HCT116 (cell line): ENCODE results near the gene GPR84.

Experiments used
- ATF3 ChIP-seq: IDR thresholded peaks from 2 replicates; pipeline ENCODE4 v1.6.1; 2012
- CTCF ChIP-seq, 3 experiments: fragments of 200-600 bp in 1 of 3; sonication (generic) in 1 of 3; IDR thresholded peaks in 2 of 3; conservative IDR thresholded peaks in 1 of 3; 2 replicates each; pipeline ENCODE4 v1.5.1; 2012 to 2017; ENCODE audit warnings: low read depth in 2 of 3, low read length in 2 of 3, antibody characterized with exemption in 1 of 3, borderline replicate concordance in 1 of 3, control low read depth in 1 of 3, mild to moderate bottlenecking in 1 of 3, mixed read lengths in 1 of 3, mixed run types in 1 of 3, moderate library complexity in 1 of 3; ENCODE audit not compliant: insufficient read depth in 1 of 3
- EZH2 ChIP-seq: fragments of 200-600 bp; sonication (generic); IDR thresholded peaks from 2 replicates; pipeline ENCODE4 v1.6.1; 2017; ENCODE audit warnings: antibody characterized with exemption, mixed run types
- FOSL1 ChIP-seq: IDR thresholded peaks from 2 replicates; pipeline ENCODE4 v1.6.1; 2012; ENCODE audit warnings: low read depth
- JUND ChIP-seq: IDR thresholded peaks from 2 replicates; pipeline ENCODE4 v1.6.1; 2012
- MAX ChIP-seq: IDR thresholded peaks from 2 replicates; pipeline ENCODE4 v1.6.1; 2012
- POLR2A ChIP-seq: IDR thresholded peaks from 2 replicates; pipeline ENCODE4 v1.7.0; 2011; ENCODE audit warnings: borderline replicate concordance; ENCODE audit not compliant: insufficient read depth, insufficient read length; ENCODE audit errors: extremely low read depth
- RAD21 ChIP-seq: IDR thresholded peaks from 2 replicates; pipeline ENCODE4 v1.6.1; 2012; ENCODE audit warnings: low read depth, mild to moderate bottlenecking
- SP1 ChIP-seq: IDR thresholded peaks from 2 replicates; pipeline ENCODE4 v1.6.1; 2012; ENCODE audit warnings: low read depth
- ZBTB33 ChIP-seq: IDR thresholded peaks from 2 replicates; pipeline ENCODE4 v1.6.1; 2011; ENCODE audit warnings: mild to moderate bottlenecking, low read length, moderate library complexity; ENCODE audit not compliant: insufficient replicate concordance; ENCODE audit errors: extremely low read depth

GRCh38 chr12:54388237-54389133, 24.2 kb upstream of the GPR84 start:
- TF ChIP-seq POLR2A = no peak
- no peak for TF ChIP-seq CTCF (IDR thresholded peaks at IDR 0.05 in 2 of 3, conservative IDR thresholded peaks at IDR 0.05 in 1 of 3; ENCODE audit: borderline replicate concordance in 1 of 3, insufficient read depth in 1 of 3, low read depth in 2 of 3, low read length in 2 of 3)
- no peak for TF ChIP-seq EZH2
- no peak for TF ChIP-seq RAD21
- TF ChIP-seq JUND = no peak
- TF ChIP-seq ATF3 = no peak
- no peak for TF ChIP-seq SP1
- TF ChIP-seq MAX = no peak
- no peak for TF ChIP-seq ZBTB33
- TF ChIP-seq FOSL1 = no peak
